ENCODE data around the gene GRIA1.

Gene GRIA1

DNA sequence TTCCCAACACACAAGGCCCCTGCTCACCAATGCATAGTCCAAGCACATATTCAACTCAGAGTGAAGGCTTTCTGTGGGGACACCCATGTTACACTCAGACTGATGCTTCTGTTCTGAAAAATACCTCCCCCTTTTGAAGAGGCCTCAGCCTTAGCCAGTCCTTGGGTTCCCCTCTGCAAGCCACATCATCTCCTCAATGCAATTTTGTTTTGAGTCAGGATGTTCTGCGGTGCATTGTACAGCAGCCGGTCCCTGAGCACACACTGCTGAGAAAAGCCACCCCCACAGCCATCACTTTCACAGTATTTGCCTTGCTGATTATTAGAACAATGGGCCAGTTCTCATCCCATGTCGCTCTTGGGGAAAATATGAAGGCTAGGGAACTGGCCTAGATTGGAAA lies 307.0 kb downstream of the GRIA1 start:
- TF ChIP-seq NFIC (IDR thresholded peaks at IDR 0.05): no peak

DNA sequence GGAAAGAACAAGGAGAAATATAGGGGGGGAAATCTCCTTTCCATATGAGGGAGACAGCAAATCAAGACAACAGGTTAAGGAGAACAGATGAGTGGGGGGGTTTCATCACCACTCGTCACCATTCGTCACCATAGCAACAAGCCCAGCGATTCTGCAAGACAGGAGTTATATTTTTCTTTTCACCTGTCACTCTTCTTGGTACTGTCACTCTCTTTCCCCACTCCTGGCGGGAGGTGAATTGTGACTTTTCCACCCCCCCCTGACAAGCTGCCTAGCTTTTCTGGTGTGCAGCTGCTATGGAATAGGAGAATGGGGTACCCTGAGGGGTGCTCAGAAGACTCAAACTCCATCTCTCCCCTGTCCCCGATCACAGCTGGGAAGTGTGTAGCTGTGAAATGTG lies 308.4 kb downstream of the GRIA1 start:
- TF ChIP-seq RAD21 (IDR thresholded peaks at IDR 0.05; ENCODE audit: low read depth): no peak
- TF ChIP-seq, protein P1, sequence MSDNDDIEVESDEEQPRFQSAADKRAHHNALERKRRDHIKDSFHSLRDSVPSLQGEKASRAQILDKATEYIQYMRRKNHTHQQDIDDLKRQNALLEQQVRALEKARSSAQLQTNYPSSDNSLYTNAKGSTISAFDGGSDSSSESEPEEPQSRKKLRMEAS (IDR thresholded peaks at IDR 0.05): no peak
- TF ChIP-seq YY1 (IDR thresholded peaks at IDR 0.05; ENCODE audit: low read depth): no peak
- no peak for TF ChIP-seq ZBTB7A (IDR thresholded peaks at IDR 0.05; ENCODE audit: low read depth)
- TF ChIP-seq, protein P2, sequence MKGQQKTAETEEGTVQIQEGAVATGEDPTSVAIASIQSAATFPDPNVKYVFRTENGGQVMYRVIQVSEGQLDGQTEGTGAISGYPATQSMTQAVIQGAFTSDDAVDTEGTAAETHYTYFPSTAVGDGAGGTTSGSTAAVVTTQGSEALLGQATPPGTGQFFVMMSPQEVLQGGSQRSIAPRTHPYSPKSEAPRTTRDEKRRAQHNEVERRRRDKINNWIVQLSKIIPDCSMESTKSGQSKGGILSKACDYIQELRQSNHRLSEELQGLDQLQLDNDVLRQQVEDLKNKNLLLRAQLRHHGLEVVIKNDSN (IDR thresholded peaks at IDR 0.05): no peak
- TF ChIP-seq, protein P3, sequence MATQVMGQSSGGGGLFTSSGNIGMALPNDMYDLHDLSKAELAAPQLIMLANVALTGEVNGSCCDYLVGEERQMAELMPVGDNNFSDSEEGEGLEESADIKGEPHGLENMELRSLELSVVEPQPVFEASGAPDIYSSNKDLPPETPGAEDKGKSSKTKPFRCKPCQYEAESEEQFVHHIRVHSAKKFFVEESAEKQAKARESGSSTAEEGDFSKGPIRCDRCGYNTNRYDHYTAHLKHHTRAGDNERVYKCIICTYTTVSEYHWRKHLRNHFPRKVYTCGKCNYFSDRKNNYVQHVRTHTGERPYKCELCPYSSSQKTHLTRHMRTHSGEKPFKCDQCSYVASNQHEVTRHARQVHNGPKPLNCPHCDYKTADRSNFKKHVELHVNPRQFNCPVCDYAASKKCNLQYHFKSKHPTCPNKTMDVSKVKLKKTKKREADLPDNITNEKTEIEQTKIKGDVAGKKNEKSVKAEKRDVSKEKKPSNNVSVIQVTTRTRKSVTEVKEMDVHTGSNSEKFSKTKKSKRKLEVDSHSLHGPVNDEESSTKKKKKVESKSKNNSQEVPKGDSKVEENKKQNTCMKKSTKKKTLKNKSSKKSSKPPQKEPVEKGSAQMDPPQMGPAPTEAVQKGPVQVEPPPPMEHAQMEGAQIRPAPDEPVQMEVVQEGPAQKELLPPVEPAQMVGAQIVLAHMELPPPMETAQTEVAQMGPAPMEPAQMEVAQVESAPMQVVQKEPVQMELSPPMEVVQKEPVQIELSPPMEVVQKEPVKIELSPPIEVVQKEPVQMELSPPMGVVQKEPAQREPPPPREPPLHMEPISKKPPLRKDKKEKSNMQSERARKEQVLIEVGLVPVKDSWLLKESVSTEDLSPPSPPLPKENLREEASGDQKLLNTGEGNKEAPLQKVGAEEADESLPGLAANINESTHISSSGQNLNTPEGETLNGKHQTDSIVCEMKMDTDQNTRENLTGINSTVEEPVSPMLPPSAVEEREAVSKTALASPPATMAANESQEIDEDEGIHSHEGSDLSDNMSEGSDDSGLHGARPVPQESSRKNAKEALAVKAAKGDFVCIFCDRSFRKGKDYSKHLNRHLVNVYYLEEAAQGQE (IDR thresholded peaks at IDR 0.05; ENCODE audit: low read depth): no peak
- no peak for TF ChIP-seq EGR1 (IDR thresholded peaks at IDR 0.05)
- no peak for TF ChIP-seq CEBPB (IDR thresholded peaks at IDR 0.05)
- no peak for TF ChIP-seq NFIC (IDR thresholded peaks at IDR 0.05)
- TF ChIP-seq FOXM1 (IDR thresholded peaks at IDR 0.05; ENCODE audit: borderline replicate concordance, low read depth): no peak
- no peak for TF ChIP-seq CREB1 (IDR thresholded peaks at IDR 0.05; ENCODE audit: low read depth)
- no peak for TF ChIP-seq TAF1 (IDR thresholded peaks at IDR 0.05; ENCODE audit: low read depth)
- no peak for TF ChIP-seq EP300 (IDR thresholded peaks at IDR 0.05; ENCODE audit: borderline replicate concordance)

DNA sequence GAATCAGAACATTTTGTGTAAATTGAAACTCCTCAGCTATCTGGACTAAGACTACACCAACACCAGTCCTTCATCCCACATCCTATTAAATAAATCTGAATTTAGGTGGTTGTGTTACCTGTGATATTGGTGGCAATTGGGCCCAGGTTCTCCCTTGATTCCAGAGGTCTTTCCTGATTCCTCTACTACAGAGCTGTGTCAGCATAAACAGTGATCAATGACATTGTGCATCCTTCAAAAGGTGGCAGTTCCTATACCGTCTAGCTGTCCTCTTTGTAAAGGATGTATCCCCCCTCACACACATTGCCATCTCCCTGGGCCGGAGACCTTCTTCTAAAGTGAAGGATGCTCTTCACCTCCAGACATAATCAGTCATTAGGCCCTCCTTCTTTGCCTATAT lies 309.0 kb downstream of the GRIA1 start:
- TF ChIP-seq CEBPB (IDR thresholded peaks at IDR 0.05) (no peak), TAF1 (IDR thresholded peaks at IDR 0.05; ENCODE audit: low read depth) (no peak), TCF12 (IDR thresholded peaks at IDR 0.05; ENCODE audit: low read depth) (no peak), EP300 (IDR thresholded peaks at IDR 0.05; ENCODE audit: borderline replicate concordance) (no peak), TEAD4 (IDR thresholded peaks at IDR 0.05) (no peak), NFIC (IDR thresholded peaks at IDR 0.05) (no peak), RAD21 (IDR thresholded peaks at IDR 0.05; ENCODE audit: low read depth) (no peak), CREB1 (IDR thresholded peaks at IDR 0.05; ENCODE audit: low read depth) (no peak)
- TF ChIP-seq, protein P2 (IDR thresholded peaks at IDR 0.05): no peak

DNA sequence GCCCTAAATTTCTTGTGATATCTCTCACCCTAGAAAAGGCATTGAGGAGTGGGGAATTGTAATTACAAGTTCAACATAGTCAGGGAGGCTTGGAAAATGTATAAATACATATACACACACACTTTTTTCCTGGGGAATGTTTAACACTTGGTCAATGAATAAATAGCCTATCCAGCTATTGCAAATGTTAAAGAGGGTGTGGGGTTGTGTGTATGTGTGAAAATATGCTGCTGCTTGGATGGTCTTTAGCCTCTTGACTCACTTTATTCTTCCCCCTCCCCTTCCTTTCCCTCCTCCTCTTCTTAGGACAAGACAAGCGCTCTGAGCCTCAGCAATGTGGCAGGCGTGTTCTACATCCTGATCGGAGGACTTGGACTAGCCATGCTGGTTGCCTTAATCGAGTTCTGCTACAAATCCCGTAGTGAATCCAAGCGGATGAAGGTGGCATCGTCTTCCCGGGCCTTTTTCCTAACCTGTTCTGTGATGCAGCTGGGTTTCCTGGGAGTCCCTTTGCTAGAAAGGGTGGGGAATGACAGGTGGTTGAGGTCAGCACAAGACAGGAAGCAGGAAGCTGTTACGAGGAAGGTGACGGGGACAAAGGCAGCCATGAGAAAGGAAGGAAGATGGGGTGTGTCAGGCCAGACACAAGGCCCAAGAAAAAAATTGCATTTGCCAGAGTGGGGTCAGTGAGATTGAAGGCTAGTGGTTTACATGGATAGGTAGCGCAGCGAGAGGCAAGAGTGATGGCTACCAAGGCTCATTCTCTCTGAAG lies 311.8 kb downstream of the GRIA1 start:
- TF ChIP-seq TAF1 (IDR thresholded peaks at IDR 0.05; ENCODE audit: low read depth) (no peak), FOXM1 (IDR thresholded peaks at IDR 0.05; ENCODE audit: borderline replicate concordance, low read depth) (no peak), RAD21 (IDR thresholded peaks at IDR 0.05; ENCODE audit: low read depth) (no peak), EGR1 (IDR thresholded peaks at IDR 0.05) (no peak), ZBTB7A (IDR thresholded peaks at IDR 0.05; ENCODE audit: low read depth) (no peak), YY1 (IDR thresholded peaks at IDR 0.05; ENCODE audit: low read depth) (no peak), NFIC (IDR thresholded peaks at IDR 0.05) (no peak), EP300 (IDR thresholded peaks at IDR 0.05; ENCODE audit: borderline replicate concordance) (no peak), CEBPB (IDR thresholded peaks at IDR 0.05) (no peak), CREB1 (IDR thresholded peaks at IDR 0.05; ENCODE audit: low read depth) (no peak), TEAD4 (IDR thresholded peaks at IDR 0.05) (no peak), TCF12 (IDR thresholded peaks at IDR 0.05; ENCODE audit: low read depth) (no peak)
- TF ChIP-seq, protein P2 (IDR thresholded peaks at IDR 0.05): no peak
- TF ChIP-seq, protein P3 (IDR thresholded peaks at IDR 0.05; ENCODE audit: low read depth): no peak
- TF ChIP-seq, protein P1 (IDR thresholded peaks at IDR 0.05): no peak

DNA sequence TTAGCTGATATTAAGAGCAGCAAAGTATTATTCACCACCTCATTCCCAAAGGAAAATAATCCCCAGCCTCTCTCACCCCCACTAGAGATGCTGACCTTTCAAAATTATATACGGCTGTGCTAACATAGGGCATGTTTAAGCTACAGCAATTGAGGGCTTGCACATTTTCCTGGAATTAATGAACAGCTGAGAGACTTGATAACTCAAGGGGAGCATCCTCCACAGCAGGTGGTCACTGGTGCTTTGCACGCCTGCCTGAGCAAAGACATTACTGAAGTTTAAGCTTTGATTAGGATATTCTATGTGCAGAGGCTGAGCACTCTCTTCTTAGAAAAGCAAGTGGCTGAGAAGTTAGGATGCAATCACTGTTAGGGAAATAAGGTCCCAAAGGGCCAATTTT lies 317.3 kb downstream of the GRIA1 start:
- TF ChIP-seq CREB1 (IDR thresholded peaks at IDR 0.05; ENCODE audit: low read depth) (no peak), RAD21 (IDR thresholded peaks at IDR 0.05; ENCODE audit: low read depth) (no peak), YY1 (IDR thresholded peaks at IDR 0.05; ENCODE audit: low read depth) (no peak), EGR1 (IDR thresholded peaks at IDR 0.05) (no peak), NFIC (IDR thresholded peaks at IDR 0.05) (no peak), ZBTB7A (IDR thresholded peaks at IDR 0.05; ENCODE audit: low read depth) (no peak)
- TF ChIP-seq, protein P3 (IDR thresholded peaks at IDR 0.05; ENCODE audit: low read depth): no peak
